C4-2B (cell line): Measurements from ENCODE around the gene KCNN4.

Experiments used
- CTCF ChIP-seq: fragments of 450-650 bp; conservative IDR thresholded peaks from 2 replicates; pipeline ENCODE4 v1.5.1; 2017; ENCODE audit warnings: mild to moderate bottlenecking
- ZFX ChIP-seq: fragments of 450-650 bp; IDR thresholded peaks from 2 replicates; pipeline ENCODE4 v1.6.1; 2017

- TF ChIP-seq CTCF, result no peak
- TF ChIP-seq ZFX, result no peak
Observed at GRCh38 chr19:43763473-43763939, 17.3 kb downstream of the KCNN4 start.
